A172 (cell line): ENCODE results near the gene IFT27. TPM values are rescaled to one million over a fixed set of nuclear protein-coding genes. Genes with fewer than 3 reads are reported as not detected.

ENCODE experiments used
- DNase-seq: peaks from one replicate; pipeline ENCODE4 v3.0.0-alpha.2; 2015; ENCODE audit warnings: low spot score
- total RNA-seq: library from RNA; depleted of rRNA; stranded (reverse); fragments of >200 nt; shearing (Covaris generic); gene quantifications from 2 replicates; pipeline ENCODE4 v1.2.3, GENCODE V29; 2014

The IFT27 gene
- total RNA-seq, 1 experiment from 2014 or later = 12.5 TPM

DNA sequence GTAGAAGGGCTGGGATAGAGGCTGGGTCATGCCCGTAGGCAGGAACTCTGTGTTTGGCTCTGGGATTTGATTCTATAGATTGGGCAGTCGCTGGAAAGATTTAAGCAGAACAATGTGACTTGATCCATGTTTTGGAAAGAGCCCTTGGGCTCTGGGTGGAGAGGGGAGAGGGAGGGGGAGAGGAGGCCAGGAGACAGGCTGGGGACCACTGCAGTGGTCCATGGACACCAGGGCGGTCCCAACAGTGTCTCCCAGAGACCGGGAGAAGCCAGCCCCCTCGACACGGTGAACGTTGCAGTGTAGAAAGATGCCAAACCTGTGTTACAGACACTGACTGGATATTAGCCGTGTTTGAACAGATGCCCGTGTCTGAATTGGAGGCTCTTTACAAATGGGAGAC, 21.5 kb upstream of the IFT27 start:
- DNase-seq = no peak

DNA sequence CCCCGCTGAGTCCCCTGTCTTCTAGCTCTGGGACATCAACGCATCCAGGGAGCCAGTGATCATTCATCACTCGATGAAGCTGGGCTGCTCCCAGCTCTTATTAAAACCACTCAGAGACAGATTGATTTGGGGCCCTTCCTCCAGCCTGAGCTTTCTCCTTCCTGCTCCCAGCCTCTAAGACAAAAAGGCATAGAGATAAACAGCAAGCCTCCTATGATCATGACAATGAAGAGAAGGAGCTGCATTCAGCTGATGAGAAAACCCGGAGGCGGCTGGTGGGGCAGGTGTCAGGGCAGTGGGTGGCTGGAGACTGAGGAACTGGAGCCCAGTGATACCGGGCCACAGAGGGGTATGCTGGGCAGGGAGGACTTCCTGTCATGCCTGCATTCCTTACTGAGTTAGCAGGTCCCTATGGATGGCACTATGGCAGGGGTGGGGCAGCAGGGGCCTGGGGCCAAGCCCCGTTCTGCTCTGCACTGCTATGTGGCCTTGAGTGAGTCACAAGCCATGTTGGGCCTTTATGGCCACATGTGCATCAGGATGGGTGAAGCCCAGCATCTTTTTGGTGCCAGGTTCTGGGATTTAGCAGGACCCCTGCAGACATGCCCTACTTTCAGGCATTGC, 20.7 kb upstream of the IFT27 start:
- no peak for DNase-seq

DNA sequence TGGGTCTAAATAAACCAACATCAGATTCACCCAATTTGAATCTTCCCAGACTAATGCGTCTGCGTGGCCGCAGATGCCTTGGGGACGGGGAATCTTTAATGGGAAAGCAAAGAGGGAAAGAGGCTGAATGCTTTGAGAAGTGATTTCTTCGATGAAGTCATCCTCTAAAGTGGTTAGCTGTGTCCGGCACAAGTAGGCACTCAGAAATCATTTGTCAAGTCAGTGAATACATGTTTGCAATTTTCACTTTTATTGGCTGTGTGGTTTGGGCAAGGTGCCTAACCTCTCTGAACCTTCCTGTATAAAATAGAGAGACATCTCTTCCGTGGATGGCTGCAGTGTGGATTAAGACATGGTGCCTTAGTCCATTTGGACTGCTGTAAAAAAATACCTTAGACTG, 19.7 kb upstream of the IFT27 start:
- peak; percentile 22 for DNase-seq

DNA sequence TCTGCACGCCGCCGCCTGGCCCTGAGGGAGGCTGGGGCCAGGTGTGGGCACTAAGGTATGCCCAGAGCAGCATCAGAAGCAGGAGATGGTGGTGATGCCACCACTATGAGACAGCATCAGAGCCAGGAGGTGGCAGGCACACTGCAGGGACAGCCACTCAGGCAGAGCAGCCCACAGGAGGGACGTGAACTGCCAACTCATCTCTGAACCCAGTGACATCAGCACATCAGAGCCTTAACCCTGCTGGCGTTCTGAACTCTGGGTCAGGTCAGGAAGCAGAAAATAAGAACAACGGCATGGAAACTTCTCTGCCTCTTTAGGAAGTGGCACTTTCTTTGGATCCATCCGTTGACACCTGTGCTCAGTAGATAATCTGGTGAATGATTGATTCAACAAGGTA, 14.7 kb upstream of the IFT27 start:
- DNase-seq = no peak

DNA sequence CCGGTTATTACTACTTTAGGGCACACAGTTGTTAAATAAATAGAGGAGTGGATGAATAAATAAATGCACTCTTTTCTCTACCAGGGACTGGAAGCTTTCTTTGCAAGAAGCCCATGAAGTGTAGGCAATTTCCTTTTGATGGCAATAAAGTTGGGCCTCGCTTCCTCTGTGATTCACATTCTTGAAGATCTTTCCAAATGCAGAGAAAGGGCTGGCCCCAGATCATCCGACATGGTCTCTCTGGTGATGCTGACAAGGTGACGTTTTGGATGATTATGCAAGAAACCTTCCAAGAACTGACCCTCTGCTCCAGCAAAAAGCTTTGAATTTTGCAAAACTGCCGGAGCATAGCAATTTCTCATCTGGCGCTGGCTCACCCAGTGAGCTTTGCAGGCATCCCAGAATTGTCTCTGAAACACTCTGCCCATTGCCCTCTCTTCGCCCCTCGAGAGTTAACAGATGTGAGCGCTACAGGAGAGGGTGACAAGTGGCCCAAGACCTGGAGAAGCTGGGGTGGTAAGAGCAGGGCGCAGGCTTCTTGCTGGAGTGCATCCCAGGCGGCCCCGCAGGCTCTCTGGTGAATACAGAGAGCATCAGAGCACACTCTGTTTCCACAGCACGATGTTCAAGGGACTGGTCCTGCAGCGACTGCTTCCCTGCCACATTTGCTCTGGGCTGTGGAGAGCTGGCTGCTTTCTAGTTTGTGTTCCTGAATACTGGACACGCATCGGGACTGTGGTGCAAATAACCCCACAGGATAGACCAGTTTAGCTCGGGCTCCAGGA, 11.5 kb upstream of the IFT27 start:
- no peak for DNase-seq

DNA sequence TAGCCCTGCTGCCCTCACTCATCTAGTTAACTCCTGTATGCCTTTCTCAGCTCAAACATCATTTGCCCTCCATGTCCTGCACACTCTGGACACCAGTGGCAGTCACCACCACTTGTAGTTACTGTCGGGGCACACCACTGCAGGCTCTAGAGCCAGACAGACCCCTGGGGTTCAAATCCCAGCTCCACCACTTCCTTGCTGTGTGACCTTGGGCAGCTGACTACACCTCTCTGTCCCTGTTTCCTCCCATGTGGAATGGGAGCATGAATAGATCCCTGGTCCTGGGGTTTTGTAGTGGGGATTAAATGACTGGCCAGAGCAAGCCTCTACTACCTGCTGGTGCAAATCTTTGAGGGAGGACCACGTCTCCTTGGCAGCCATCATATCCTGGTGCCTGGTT, 7.8 kb upstream of the IFT27 start:
- DNase-seq = no peak

DNA sequence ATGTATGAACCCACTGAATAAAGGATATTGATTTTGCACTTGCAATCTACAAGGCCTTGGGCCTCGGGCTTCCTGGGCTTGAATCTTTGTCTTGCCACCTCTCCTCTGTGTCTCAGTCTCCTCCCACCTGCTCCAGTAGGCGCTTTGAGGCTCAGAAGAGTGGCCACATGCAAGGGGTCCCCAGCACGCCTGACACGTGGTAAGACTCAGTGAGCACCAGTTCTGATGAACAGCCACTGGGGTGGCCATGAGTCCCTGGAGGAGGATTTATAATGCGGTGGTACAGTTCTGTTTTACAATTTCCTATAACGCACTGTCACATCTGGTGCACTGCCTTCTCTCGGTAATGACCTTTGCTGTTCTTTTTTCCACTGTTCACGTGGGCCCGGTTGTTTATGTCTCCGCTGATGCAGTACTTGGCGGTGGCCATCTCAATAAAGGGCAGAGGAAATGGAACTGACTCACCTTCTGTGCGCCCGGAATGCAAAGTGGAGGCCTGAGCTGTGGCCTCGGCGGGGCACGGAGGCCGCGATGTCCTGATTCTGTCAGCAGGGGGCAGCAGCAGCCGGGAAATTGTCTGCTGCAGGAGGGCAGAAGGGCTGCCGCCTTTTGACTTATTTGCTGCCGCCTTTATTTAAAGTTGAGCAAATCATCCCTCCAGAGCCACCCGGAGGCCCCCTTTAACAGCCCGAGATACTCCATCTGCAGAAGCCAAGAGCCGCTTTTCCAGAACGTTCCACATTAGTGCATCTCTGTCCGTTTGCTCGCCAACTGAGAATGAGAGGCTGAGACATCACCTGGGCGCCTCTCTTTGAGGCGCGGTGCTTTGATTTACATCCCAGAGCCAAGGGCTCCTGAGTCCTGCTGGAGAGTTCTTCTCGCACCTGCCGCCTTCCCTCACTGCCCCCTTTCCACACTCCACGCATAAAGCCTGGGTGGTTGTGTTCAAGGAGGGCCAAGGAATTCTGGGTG, 6.0 kb upstream of the IFT27 start:
- DNase-seq = peak; percentile 77

DNA sequence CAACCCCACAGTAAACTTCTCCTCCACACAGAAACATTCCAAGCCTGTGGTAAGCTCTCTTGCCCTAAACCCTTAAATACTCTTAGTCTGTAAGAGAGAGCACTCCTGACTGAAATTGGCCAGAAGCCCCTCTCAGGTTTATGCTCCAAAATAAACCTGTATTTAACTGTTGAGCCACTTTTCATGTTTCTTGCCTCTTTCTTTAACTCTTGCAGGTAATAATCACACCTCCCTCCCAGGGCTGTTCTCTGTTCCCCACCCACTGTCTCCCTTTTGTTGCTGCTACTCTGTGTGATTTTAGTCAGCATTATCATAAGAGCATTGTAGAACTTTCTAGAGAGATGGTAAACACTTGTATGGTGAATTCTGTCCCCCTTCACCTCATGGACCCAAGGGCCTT, 2.1 kb upstream of the IFT27 start:
- no peak for DNase-seq

DNA sequence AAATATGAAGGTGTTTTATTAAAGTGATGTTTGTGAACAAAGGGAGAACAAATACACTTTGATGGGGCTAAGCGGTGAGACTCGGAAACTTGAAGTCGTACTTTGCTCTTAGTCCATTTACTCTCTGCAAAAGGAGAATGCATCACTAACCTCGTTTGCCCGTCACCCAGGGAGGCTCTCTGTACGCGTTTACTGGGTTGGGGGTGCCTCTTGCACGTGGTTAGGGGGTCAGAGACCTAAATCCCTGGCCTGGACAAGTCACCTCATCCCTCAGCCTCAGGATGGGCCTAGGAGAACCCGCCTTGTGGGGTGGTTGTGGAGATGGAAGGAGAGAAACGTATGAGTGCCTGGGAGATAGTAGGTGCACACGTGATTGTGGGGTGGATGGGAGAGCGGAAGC, 803 bp upstream of the IFT27 start:
- no peak for DNase-seq

DNA sequence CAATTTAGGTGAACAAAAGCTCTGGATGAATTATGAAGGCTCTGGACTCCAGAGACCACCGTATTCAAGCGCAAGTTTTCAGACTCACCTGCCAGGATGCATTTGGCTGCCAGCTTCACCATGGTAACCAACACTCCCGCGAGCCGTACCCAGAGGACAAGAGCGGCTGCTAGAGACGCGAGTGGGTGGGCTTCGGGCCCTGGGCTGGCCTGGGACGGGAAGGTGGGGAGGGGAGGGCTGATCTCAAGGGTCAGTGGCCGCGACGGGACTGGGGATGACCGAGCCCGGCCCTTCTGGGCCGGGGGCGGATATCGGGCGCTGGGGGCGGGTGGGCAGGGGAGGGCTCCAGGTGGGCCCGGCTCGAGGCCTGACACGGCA, 344 bp downstream of the IFT27 start:
- DNase-seq = no peak

DNA sequence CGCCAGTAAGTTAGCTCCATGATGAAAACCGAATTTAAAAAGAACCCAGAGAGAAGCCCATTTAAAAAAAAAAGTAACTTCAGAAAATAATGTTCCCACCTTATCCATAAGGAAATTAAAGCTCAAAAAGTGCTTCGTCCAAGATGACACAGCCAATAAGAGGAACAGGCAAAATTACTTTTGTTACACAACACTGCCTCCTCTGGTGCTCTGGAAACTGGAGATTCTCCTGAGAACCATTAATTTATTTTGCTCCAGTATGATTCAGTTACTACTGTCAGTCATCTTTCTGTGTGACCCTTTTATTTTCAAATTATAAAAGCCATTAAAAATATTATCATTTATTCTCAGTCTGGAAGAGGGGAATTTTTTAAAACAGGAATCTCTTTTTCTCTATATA, 2.0 kb downstream of the IFT27 start:
- DNase-seq = peak; percentile 44

DNA sequence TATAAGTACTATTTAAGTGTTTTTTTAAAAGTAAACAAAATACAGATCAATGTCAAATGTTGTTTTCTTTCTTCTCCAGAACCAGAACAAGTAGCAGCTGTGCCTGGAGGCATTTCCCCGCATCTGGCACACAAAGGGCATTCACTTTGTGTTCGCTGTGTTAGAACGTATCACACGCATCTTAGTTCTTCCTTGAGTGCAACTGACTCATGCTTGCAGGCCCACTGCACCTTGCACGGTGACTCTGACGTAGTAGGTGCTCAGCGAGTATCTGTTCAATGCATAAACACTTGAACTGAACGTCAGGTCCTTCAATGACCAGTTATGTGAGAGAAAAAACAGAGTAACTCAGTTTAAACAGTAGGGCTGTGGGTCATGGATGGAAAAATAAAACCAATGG, 3.5 kb downstream of the IFT27 start:
- DNase-seq = no peak

DNA sequence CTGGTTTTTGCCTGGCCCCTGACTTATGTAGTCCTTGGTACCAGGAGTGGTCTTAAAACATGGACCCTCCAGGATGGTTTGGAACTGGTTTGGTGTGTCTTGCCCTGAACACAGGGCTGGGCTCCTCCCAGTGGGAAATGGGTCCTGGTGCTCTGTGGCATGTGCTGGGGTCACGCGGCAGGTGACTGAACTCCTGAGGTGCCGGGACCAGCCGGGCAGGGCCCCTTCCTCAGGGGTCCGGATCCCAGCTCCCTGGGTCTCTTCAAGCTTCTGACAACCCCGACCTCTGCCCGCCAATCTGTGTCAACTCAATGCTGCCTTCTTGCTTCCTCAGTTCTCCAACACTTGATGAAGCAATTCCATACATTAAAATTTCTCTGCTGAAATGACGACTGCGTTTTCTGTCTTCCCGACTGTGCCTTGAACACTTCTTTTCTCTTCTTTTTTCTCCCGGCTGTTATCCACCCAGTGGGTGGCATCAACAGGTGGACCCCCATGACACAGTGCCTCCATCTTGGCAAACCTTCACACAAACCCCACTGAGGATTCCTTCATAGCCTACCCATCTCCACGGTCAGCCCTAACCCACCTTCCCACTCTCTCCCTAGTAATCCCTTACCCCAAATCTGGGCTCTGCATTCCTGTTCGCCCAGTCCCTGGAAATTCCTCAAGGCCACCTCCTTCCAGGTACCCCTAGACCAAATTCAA, 4.4 kb downstream of the IFT27 start:
- DNase-seq = no peak

DNA sequence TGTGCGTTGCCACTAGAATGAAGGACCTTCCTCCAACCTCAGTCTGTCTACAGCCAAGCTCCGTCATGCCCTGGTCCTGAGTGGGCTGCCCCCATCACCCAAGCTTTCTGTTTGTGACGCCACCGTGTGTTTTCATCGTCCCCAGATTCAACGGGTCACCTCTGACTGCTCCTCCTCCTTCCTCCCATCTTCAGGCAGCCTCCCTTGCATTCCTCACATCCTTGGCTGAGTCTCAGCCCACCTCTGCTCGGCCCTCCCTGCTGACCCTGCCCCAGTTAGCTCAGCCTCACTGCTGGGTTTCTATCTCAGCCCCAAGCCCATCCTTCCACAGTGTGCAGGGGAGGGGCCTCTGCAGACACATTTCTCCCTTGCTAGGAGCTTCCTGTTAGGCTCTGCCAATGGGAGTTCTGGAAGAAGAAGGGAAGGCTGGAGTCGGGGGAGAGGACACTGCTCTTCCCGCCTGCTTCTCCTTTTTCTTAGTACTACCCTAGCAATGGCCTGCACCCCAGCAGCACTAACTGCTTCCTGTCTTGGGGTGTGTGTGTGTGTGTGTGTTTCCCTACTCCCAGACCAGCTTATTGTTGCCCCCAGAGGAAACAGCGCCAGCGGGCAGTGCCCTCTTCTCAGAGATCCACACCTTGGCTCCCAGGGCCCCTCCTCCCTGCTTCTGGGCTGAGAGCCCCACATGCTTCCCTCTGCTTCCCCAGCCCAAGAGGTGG, 5.2 kb downstream of the IFT27 start:
- no peak for DNase-seq

DNA sequence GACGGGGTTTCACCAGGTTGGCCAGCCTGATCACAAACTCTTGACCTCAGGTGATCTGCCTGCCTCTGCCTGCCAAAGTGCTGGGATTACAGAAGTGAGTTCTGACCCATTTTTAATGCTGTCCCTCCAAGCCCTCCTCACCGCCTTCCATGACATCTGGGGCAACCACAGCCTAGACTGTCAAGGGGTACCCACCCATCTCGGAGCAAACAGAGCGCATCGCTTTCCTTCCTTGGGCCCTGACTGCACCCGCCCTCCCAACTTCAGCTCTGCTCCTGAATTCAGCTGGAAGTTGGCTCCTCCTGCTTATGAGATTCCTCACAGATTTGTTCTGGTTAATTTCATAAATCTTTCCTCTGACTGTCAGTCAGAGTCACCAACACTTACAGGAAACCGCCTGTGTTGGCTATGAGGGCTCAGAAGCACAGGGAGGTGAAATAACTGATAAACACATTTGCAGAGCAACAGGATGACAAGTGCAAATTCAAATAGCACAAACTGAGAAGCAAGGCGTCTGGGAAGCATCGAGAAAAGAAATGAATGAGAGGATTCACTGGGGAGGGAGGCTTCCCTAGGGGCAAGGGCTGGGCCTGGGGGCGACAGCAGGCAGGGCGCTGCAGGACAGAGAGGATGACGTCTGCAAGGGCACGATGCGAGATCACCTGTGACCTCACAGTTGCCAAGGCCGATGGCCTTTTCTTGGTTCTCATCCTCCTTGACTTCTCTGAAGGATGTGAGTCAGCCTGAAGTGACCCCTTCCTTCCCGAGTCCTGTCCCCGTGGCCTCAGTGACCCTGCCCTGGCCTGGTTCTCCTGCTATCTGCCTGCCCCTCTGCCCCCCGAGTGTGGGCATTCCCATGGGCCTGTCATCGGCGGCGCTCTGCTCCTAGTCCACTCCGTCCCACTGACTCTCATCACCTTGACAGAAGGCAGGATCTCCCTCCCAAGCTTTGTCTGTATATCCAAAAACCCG, 6.1 kb downstream of the IFT27 start:
- no peak for DNase-seq

DNA sequence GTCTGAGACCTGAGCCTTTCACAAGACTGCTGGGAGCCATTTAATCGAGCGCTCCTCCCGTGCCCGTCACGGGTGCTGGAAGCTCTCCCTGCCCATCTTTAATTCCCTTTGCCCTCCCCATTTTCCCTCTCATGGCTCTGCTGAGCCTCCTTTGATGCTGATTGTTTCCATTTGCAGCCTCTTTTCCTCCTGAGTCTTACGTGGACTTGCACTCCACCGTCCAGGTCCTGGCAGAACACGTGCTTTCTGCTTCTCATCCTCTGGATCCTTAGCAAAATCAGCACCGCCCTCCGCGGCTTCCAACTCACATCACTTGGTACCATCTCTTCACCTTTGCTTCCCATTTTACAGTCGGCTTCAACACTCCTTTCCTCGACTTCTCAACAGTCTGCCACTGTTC, 7.3 kb downstream of the IFT27 start:
- no peak for DNase-seq

DNA sequence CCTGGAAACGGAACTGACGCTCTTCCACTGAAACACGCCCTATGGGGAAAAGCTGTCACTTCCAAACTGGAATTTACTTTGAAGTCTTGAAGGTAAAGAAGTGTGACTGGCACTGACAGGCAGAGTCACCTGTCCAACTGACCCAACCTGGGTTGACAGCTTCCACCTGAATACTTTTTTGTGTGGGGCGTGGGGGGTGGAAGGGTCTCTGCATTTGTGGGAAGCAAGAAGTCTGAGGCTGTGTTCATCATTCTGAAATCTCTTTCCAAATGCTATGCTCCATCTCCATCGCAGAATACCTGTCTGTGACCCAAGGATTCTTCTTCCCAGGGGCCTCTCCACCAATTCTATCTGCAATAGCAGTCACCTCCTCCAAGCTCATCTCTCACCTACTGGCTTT, 7.8 kb downstream of the IFT27 start:
- no peak for DNase-seq

DNA sequence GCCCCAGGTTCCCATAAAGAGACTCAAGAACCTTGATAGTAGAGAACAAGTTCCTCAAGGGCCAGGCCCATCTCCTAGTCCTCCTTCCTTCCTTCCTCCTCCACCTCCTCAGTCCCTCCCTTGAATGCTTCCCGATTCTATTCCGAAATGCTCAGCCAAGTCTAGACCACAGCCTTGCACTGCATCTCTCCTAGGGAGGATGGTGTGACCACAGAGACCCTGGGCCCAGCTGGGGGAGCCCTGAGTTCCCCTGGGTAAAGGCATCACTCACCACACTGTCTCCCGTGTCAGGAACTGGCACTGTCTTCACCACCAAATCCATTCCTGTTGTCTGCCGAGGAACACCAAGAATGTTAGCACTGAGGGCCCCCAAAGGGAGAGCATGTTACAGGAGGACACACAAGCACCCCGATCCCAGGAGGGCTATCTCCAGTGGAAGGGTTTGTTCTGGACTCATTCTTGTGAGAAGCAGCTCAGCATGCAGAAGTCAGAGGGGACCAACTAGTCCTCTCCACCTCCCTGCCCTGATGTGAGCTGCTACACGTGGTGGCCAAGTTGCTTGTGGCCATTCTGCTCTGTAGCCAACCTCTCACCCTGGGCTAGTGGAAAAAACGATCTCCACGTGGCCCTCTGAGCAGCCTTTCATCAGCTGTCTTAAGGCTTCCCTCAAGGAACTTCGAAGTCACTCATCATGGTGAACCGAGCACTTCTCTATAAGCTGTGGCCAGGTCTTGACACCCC, 8.7 kb downstream of the IFT27 start:
- no peak for DNase-seq

DNA sequence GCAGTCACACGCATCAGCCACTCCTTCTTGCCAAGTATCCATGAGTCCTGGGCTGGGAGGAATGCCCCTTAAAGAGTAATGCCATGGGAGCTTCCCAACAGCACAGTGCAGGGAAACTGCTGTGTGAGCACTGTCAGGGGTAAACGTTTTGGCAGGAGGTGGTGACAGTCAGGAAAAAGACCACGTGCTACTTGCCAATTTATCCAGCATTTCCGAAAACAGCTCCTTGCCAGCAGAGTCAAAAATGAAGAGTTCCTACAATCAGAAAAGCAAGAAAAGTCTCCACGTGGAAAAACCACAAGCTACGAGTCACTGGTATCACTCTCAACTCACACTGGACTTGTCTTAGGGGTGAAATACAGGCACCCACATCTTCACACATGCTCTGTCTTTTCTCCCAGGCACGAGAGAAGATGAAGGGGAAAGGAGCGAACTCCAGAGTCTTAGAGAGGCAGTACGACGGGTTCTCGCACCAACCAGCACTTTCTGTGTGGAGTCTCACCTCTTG, 9.9 kb downstream of the IFT27 start:
- peak; percentile 14 for DNase-seq
